GM21528 (cell line): Measurements from ENCODE around the gene ST7.
"Not testable (repeated sequence)": the region's sequence is repeated elsewhere in the genome, so short reads cannot be mapped to it uniquely, and the experiment has no call there.

ENCODE experiments used
- ATAC-seq: cut with Tn5 transposase; IDR thresholded peaks from one replicate; pipeline ENCODE4 v1.9.1; 2021; ENCODE audit warnings: mild to moderate bottlenecking, moderate library complexity; ENCODE audit not compliant: unreplicated experiment, low FRiP score

Gene ST7

GRCh38 chr7:117119192-117119924 lies 166.1 kb downstream of the ST7 start:
- ATAC-seq: no peak

- ATAC-seq: not testable (repeated sequence)
These were observed 167.0 kb downstream of the ST7 start for GRCh38 chr7:117120321-117120720.

- ATAC-seq: not testable (repeated sequence)
These were observed 168.7 kb downstream of the ST7 start for GRCh38 chr7:117122036-117122435.

- no peak for ATAC-seq
These were observed 169.2 kb downstream of the ST7 start for GRCh38 chr7:117122536-117122935.

DNA sequence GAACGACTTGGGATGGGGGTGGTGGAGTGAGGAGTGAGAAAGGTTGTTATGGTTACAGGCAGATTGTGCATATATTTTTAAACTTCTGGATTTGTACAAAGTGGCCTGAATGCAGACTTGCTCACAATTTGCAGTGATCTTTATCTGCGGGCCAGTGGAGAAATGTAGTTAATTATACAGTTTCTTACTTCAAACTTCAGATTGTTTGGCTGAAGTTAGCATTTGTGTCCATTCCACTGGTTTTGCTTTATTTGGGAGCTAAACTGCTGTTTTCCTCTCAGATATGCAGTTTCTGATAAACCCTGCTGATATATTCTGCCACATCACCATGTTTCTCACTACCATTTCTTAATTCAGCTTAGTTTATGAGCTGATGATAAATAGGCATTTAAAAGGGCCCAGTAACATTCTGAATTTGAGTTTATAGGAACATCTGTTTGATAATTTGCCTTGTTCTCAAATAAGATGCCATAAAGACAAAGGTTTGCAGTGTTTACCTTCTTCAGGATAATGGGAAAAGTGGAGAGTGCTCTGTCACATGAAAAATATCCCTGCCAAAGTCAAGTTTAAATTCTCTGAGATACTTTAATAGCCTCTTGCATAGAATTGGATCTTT lies 170.1 kb downstream of the ST7 start:
- no peak for ATAC-seq

- peak; percentile 72 for ATAC-seq
These were observed 171.4 kb downstream of the ST7 start for GRCh38 chr7:117124591-117125220.

DNA sequence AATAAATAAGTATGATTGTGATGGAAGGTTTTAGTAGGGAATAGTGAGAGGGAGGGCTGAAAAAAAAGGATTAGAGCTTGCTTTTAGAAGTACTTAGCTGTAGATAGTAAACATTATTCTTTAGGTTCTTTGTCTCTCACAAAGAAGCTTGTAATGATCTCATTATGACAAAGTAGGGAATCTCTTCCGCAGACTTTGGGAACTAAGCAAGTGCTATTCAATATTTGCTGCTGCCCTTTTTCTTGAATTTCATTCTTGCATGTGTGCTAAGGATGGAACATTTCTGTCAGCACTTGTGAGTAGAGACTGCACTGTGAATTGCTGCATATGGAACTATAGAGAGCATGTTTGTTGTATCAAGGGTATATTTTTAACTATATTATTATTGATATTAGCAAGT lies 173.4 kb downstream of the ST7 start:
- no peak for ATAC-seq

DNA sequence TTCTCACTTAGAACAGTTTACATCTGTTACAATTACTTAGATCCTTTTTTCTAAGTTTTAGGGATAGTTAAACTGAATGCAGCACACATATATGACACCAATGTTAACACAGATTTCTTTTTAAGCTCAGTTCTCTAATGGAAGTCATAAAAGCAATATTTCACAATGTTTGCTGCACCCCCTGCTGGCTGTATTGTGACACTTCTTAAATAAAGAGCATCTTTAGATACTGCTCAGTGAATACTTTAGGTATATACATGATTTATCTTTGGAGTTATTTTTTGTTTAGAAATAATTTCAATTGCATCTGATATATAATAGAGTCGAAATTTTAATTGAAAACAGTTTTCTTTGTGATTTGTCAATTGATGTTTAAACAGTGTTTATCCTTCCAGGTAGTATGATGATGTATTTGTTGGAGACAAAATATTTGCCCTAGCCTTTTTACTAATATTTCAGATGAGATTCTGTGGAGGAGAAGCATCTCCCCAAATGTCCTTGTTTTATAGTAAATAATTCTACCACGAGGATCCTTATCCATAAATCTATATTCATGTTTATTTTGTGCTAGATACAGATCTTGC lies 174.4 kb downstream of the ST7 start:
- peak; percentile 65 for ATAC-seq

GRCh38 chr7:117129521-117129955 lies 176.2 kb downstream of the ST7 start:
- no peak for ATAC-seq

- no peak for ATAC-seq
These were observed 177.0 kb downstream of the ST7 start for GRCh38 chr7:117130262-117130661.

- ATAC-seq: no peak
These were observed 179.2 kb downstream of the ST7 start for GRCh38 chr7:117132321-117133120.

- ATAC-seq: no peak
These were observed 179.8 kb downstream of the ST7 start for GRCh38 chr7:117133125-117133524.

GRCh38 chr7:117134411-117134810 lies 181.1 kb downstream of the ST7 start:
- no peak for ATAC-seq

DNA sequence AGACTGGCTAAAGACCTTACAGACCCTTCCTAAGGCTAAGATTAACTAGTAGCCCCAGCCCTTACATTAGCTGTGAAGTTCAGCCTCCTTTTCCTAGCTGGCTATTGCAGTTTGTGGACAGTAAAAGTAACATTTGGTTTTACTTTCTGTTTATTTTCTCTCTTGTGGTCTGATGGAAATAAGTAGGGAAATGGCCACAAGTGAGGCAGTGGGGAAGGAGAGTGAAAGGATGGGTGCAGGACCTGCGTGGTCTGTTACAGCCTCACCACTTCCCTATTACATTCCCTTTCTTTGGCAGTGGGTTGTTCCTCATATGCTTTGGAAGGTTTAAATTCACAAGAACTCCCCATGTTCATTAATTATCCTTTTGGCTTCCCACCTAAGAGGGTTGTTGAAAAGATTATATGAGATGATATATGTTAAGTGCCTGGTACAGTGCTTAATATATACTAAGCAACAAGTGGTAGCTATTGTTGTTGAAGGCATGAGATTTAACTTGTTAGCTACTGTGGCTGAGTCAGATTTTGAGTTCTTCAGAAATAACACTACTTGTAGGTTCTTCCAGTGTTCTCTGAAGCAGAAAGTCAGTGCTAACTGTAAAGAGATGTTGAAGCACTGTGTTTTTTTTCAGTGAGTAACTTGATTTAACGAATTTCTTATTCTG lies 181.7 kb downstream of the ST7 start:
- ATAC-seq: peak; percentile 61

DNA sequence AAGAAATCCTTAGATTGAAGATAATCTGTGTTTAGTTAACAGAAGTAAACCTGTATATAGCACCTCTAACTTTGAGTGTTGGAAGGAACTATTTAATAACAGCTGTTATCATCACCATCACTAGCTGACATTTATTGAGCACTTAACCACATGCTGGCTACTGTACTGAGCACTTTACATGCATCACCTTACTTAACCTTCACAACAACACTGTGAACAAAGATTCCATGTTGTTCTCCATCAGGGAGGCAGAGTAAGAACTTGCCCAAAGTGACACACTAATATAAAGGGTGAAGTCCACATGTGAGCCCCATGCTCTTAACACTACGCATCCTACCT lies 182.2 kb downstream of the ST7 start:
- ATAC-seq: peak; percentile 34

DNA sequence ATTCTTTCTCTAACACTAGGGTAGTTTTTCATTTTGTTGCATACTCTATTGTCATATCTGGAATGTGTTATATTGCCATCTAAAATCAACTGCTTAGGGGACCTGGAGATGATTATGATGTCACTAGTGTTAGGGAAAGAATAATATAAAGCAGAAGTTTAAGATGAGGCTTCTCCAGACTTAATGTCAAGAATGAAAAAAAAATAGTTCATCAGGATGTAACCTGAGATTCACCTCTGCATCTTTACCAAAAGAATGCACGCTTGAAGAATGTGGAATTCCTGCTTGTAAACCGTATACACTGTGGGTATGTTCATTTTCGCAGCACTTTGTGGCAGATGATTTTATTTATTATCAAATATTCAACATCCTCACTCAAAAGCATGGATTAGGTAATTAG lies 184.6 kb downstream of the ST7 start:
- ATAC-seq: no peak

DNA sequence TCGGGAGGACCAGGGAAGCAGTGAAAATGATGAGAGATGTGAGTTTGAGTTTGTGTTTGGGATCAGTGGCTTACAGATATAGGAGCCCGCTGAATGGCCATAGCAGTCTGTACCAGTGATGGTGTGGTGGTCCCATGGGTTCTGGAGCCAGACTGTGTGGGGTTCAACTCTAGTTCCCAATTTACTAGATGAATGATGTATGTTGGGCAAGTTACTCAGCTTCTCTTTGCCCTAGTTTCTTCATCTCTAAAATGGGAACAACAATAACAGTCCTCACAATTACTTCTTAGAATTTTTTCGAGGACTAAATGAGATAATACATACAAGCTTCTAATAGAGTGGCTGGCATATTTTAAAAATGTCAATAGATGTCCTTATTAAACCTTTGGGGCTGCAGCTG lies 185.2 kb downstream of the ST7 start:
- ATAC-seq: no peak

DNA sequence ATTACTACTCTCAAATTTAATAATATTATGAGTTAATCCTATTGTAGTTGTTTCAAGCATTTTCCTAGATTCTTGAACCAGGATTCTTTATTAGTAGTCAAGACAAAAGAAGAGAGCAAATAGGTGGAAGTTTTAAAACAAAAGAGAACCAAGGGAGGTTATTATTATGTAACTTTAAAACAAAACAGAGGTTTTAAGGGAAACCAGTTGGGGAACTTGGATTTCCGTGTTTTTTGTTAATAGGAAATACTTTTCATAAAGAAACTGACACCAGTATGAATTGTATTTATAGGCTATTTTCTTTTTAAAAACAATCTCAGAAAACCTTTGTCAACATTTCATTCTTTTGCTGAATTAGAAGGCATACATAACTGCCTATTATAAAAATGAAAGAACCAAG lies 185.7 kb downstream of the ST7 start:
- no peak for ATAC-seq

- ATAC-seq: no peak
These were observed 186.2 kb downstream of the ST7 start for GRCh38 chr7:117139397-117139984.

GRCh38 chr7:117140921-117141320 lies 187.6 kb downstream of the ST7 start:
- ATAC-seq: no peak
